ENCODE measurements around the gene FAM187B. TPM values are rescaled to one million over a fixed set of nuclear protein-coding genes. Genes with fewer than 3 reads are reported as not detected.
"Not testable (repeated sequence)": the region's sequence is repeated elsewhere in the genome, so short reads cannot be mapped to it uniquely, and the experiment has no call there.

Gene FAM187B
- polyA plus RNA-seq, 1 of the 3 experiments (the other 2 are of a cell fraction), result not detected

DNA sequence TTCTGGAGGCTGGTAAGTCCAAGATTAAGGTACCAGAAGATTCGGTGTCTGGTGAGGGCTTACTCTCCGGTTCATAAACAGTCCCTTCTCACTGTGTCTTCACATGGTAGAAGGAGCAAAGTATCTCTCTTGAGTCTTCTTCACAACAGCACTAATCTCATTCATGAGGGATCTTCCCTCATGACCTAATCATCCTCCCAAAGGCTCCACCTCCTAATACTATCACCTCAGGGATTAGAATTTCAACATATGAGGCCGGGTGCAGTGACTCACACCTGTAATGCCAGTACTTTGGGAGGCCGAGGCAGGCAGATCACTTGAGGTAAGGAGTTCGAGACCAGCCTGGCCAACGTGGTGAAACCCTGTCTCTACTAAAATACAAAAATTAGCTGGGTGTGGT is 31.7 kb downstream of the FAM187B start:
- H4K20me1 ChIP-seq (ENCODE audit: insufficient read depth); H3K4me3 ChIP-seq (ENCODE audit: low read depth in 2 of 2, low read length in 1 of 2); H3K79me2 ChIP-seq (ENCODE audit: insufficient read depth); H3K9me3 ChIP-seq; H3K27ac ChIP-seq (ENCODE audit: low read depth in 2 of 2, low read length in 1 of 2); H3K4me1 ChIP-seq (ENCODE audit: control insufficient read depth in 1 of 2, insufficient read depth in 2 of 2, low read depth in 1 of 2, low read length in 1 of 2); POLR2A ChIA-PET; H3K9ac ChIP-seq; CTCF ChIA-PET; H3K36me3 ChIP-seq (replicated peaks in 1 of 2; ENCODE audit: control insufficient read depth in 1 of 2, insufficient read depth in 2 of 2, low read length in 1 of 2); H3K4me2 ChIP-seq; H3F3A ChIP-seq (replicated peaks; ENCODE audit: insufficient read depth); DNase-seq; H2AFZ ChIP-seq (ENCODE audit: low read depth); H3K9me2 ChIP-seq: not testable (repeated sequence)
- WGBS (ENCODE audit: low lambda C conversion rate), result 10% methylated on average over 6 of the region's 6 CpGs
- H3K27me3 ChIP-seq (ENCODE audit: insufficient read depth), result peaks cover 37% of the 10 kb centered on the region; the same call in 1 of the 2 replicates

DNA sequence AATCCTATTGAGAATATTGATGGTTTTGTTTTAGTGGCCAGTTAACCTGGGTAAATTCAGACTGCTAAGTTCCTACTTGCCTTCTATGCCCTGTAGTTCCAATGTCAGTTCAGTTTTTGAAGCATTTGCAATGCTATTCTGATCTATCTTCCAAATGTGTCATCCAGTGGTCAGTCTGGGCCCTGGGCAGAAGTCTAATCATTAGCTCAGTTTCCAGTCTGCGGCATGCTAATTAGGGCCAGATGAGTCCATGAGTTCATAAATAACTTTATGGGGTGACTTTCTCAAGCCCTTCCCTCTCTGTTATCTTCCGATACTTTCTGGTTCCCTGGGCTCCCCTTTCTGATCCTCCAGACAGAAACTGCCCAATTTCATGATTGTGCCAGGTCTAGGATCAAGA is 32.7 kb downstream of the FAM187B start:
- Histone ChIP-seq H3K4me1 (ENCODE audit: control insufficient read depth in 1 of 2, insufficient read depth in 2 of 2, low read depth in 1 of 2, low read length in 1 of 2) (no peaks in the 10 kb centered on the region), H3K36me3 (replicated peaks in 1 of 2; ENCODE audit: control insufficient read depth in 1 of 2, insufficient read depth in 2 of 2, low read length in 1 of 2) (no peaks in the 10 kb centered on the region), H3K4me2 (no peak overlapping the region), H4K20me1 (ENCODE audit: insufficient read depth) (no peaks in the 10 kb centered on the region), H3K9me2 (no peaks in the 10 kb centered on the region), H3F3A (replicated peaks; ENCODE audit: insufficient read depth) (no peaks in the 10 kb centered on the region), H3K27me3 (ENCODE audit: insufficient read depth) (peaks cover 32% of the 10 kb centered on the region; the same call in 1 of the 2 replicates), H3K4me3 (ENCODE audit: low read depth in 2 of 2, low read length in 1 of 2) (no peak overlapping the region), H2AFZ (ENCODE audit: low read depth) (no peak overlapping the region), H3K79me2 (ENCODE audit: insufficient read depth) (no peaks in the 10 kb centered on the region), H3K27ac (ENCODE audit: low read depth in 2 of 2, low read length in 1 of 2) (no peak overlapping the region), H3K9me3 (no peaks in the 10 kb centered on the region; the same call in 1 of the 2 replicates), H3K9ac (no peak overlapping the region)
- TF ChIP-seq MXI1 (IDR thresholded peaks at IDR 0.05; ENCODE audit: low read depth, low read length), result no peak
- no peak for TF ChIP-seq CHD2 (IDR thresholded peaks at IDR 0.05; ENCODE audit: low read length, partially characterized antibody)
- TF ChIP-seq YY1 (IDR thresholded peaks at IDR 0.05; ENCODE audit: low read depth), result no peak
- no peak for TF ChIP-seq FOSL2 (IDR thresholded peaks at IDR 0.05; ENCODE audit: borderline replicate concordance, low read depth)
- TF ChIP-seq TCF12 (IDR thresholded peaks at IDR 0.05), result no peak
- TF ChIP-seq RAD21 (IDR thresholded peaks at IDR 0.05; ENCODE audit: low read length), result no peak
- TF ChIP-seq, protein P1, sequence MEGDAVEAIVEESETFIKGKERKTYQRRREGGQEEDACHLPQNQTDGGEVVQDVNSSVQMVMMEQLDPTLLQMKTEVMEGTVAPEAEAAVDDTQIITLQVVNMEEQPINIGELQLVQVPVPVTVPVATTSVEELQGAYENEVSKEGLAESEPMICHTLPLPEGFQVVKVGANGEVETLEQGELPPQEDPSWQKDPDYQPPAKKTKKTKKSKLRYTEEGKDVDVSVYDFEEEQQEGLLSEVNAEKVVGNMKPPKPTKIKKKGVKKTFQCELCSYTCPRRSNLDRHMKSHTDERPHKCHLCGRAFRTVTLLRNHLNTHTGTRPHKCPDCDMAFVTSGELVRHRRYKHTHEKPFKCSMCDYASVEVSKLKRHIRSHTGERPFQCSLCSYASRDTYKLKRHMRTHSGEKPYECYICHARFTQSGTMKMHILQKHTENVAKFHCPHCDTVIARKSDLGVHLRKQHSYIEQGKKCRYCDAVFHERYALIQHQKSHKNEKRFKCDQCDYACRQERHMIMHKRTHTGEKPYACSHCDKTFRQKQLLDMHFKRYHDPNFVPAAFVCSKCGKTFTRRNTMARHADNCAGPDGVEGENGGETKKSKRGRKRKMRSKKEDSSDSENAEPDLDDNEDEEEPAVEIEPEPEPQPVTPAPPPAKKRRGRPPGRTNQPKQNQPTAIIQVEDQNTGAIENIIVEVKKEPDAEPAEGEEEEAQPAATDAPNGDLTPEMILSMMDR (IDR thresholded peaks at IDR 0.05), result no peak
- TF ChIP-seq EP300 (IDR thresholded peaks at IDR 0.05; ENCODE audit: borderline replicate concordance in 1 of 2, low read depth in 1 of 2, low read length in 1 of 2), result no peak
- TF ChIP-seq TAF1 (IDR thresholded peaks at IDR 0.05; ENCODE audit: borderline replicate concordance, low read depth, low read length), result no peak
- TF ChIP-seq, protein P2, sequence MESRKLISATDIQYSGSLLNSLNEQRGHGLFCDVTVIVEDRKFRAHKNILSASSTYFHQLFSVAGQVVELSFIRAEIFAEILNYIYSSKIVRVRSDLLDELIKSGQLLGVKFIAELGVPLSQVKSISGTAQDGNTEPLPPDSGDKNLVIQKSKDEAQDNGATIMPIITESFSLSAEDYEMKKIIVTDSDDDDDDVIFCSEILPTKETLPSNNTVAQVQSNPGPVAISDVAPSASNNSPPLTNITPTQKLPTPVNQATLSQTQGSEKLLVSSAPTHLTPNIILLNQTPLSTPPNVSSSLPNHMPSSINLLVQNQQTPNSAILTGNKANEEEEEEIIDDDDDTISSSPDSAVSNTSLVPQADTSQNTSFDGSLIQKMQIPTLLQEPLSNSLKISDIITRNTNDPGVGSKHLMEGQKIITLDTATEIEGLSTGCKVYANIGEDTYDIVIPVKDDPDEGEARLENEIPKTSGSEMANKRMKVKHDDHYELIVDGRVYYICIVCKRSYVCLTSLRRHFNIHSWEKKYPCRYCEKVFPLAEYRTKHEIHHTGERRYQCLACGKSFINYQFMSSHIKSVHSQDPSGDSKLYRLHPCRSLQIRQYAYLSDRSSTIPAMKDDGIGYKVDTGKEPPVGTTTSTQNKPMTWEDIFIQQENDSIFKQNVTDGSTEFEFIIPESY (IDR thresholded peaks at IDR 0.05; ENCODE audit: borderline replicate concordance, low read depth), result no peak
- TF ChIP-seq EZH2phosphoT487 (IDR thresholded peaks at IDR 0.05; ENCODE audit: borderline replicate concordance, low read depth), result no peak
- no peak for TF ChIP-seq POLR2AphosphoS5 (IDR thresholded peaks at IDR 0.05; ENCODE audit: low read depth, low read length)
- TF ChIP-seq NRF1 (IDR thresholded peaks at IDR 0.05; ENCODE audit: low read depth, low read length), result no peak
- TF ChIP-seq SIN3A (IDR thresholded peaks at IDR 0.05; ENCODE audit: borderline replicate concordance, low read depth, low read length), result no peak
- no peak for TF ChIP-seq RFX5 (IDR thresholded peaks at IDR 0.05; ENCODE audit: low read length)
- POLR2A ChIA-PET, result no interaction called here
- 31% methylated on average over 2 of the region's 2 CpGs for WGBS (ENCODE audit: low lambda C conversion rate)
- CTCF ChIA-PET, result no interaction called here
- DNase-seq, result no peak
